HepG2 (cell line): ENCODE data around the gene IMMP1L. TPM values are rescaled to one million over a fixed set of nuclear protein-coding genes. Genes with fewer than 3 reads are reported as not detected.

Experiments used
- ATAC-seq: fragments of 200-7000 bp; cut with Tn5 transposase; 3 replicates; pipeline ENCODE4 v1.9.1; 2020; ENCODE audit warnings: mild to moderate bottlenecking, moderate library complexity
- BruUV-seq: library from RNA; stranded (reverse); fragments of 400-500 nt; replicated peaks from 2 replicates; lab custom pipeline; 2021; lab: Mats Ljungman, UMichigan
- CTCF ChIA-PET: fragments of 300-600 bp; formaldehyde crosslinking; extraction: SDS; loops from one replicate; lab custom pipeline; 2021; ENCODE audit warnings: low total read pairs, inconsistent platforms, low intra/inter-chr PET ratio; lab: Yijun Ruan, JAX
- POLR2A ChIA-PET: fragments of 350-600 bp; sonication (Branson Sonifier 250); formaldehyde crosslinking; loops from one replicate; lab custom pipeline; 2020; ENCODE audit warnings: antibody characterized with exemption, inconsistent platforms; lab: Yijun Ruan, JAX
- DNase-seq: peaks from one replicate; pipeline ENCODE4 v3.0.0-alpha.2; 2015; ENCODE audit warnings: low spot score
- FAIRE-seq: peaks from 3 replicates; lab custom pipeline; 2011; peaks lifted over from hg19 to GRCh38; lab: Jason Lieb, UNC
- H2AFZ ChIP-seq: one replicate; pipeline ENCODE4 v1.6.1; 2011; ENCODE audit warnings: low read length, inconsistent platforms
- H3K27ac ChIP-seq: fragments of 300-600 bp; 3 replicates; pipeline ENCODE4 v1.8.0; 2011; ENCODE audit warnings: mixed run types, mild to moderate bottlenecking, mixed read lengths, low read length, inconsistent platforms; ENCODE audit not compliant: insufficient read depth; ENCODE audit errors: extremely low read length
- H3K27me3 ChIP-seq, 2 experiments: fragments of 200-600 bp in 1 of 2; 2 replicates in 1 of 2; 3 replicates in 1 of 2; pipeline versions ENCODE4 v1.6.0 to v1.8.0; 2011; ENCODE audit warnings: low read length in 2 of 2, mild to moderate bottlenecking in 2 of 2, moderate library complexity in 2 of 2, inconsistent platforms in 1 of 2; ENCODE audit not compliant: insufficient read depth in 2 of 2, control insufficient read depth in 1 of 2
- H3K36me3 ChIP-seq, 2 experiments: fragments of 200-600 bp in 1 of 2; replicated peaks in 1 of 2; 2 replicates in 1 of 2; 3 replicates in 1 of 2; pipeline versions ENCODE4 v1.5.1 to v1.8.0; 2011; ENCODE audit warnings: low read length in 2 of 2, inconsistent platforms in 1 of 2; ENCODE audit not compliant: insufficient read depth in 2 of 2, control insufficient read depth in 1 of 2
- H3K4me1 ChIP-seq: 2 replicates; pipeline ENCODE4 v1.5.1; 2012; ENCODE audit warnings: low read length, inconsistent platforms; ENCODE audit not compliant: insufficient read depth
- H3K4me2 ChIP-seq: 2 replicates; pipeline ENCODE4 v1.6.0; 2011; ENCODE audit warnings: low read depth, low read length, inconsistent platforms
- H3K4me3 ChIP-seq, 3 experiments: fragments of 200-600 bp in 1 of 3; sonication (generic), shearing (Covaris generic) in 1 of 3; replicated peaks in 1 of 3; 2 replicates each; pipeline ENCODE4 v1.5.1; 2011 to 2016; ENCODE audit warnings: low read length in 3 of 3, inconsistent platforms in 2 of 3, low read depth in 2 of 3, mild to moderate bottlenecking in 2 of 3, control low read depth in 1 of 3, mixed read lengths in 1 of 3; ENCODE audit not compliant: insufficient read depth in 1 of 3
- H3K79me2 ChIP-seq: one replicate; pipeline ENCODE4 v1.6.1; 2011; ENCODE audit warnings: low read length, inconsistent platforms; ENCODE audit not compliant: insufficient read depth
- H3K9ac ChIP-seq: 2 replicates; pipeline ENCODE4 v1.6.0; 2011; ENCODE audit warnings: mild to moderate bottlenecking, low read depth, low read length, inconsistent platforms; ENCODE audit not compliant: insufficient read depth
- H3K9me3 ChIP-seq: 2 replicates; pipeline ENCODE4 v1.5.1; 2012; ENCODE audit warnings: mild to moderate bottlenecking, low read length
- H4K20me1 ChIP-seq: 2 replicates; pipeline ENCODE4 v1.6.0; 2011; ENCODE audit warnings: inconsistent platforms, mild to moderate bottlenecking, low read length, moderate library complexity; ENCODE audit not compliant: insufficient read depth
- CCAR2 ChIP-seq: fragments of 200-400 bp; formaldehyde crosslinking; optimal IDR thresholded peaks from 2 replicates; pipeline ENCODE3; 2018; ENCODE audit warnings: low read depth, mild to moderate bottlenecking, low read length, moderate library complexity
- CENPX ChIP-seq: sonication (generic); formaldehyde crosslinking; IDR thresholded peaks from 2 replicates; pipeline ENCODE4 v1.9.0; 2021; ENCODE audit warnings: mild to moderate bottlenecking, missing genetic modification reagents, moderate library complexity
- EHMT2 ChIP-seq: fragments of 200-600 bp; sonication (generic); IDR thresholded peaks from 2 replicates; pipeline ENCODE4 v1.7.0; 2017; ENCODE audit warnings: antibody characterized with exemption, low read depth, low read length, borderline replicate concordance
- MTA1 ChIP-seq: sonication (generic); formaldehyde crosslinking; IDR thresholded peaks from 2 replicates; pipeline ENCODE4 v1.4.0; 2020; ENCODE audit warnings: missing genetic modification reagents, mild to moderate bottlenecking, borderline replicate concordance
- RELA ChIP-seq: sonication (generic); formaldehyde crosslinking; IDR thresholded peaks from 2 replicates; pipeline ENCODE4 v1.4.0; 2020; ENCODE audit warnings: missing genetic modification reagents
- ZBTB7A ChIP-seq: sonication (generic); formaldehyde crosslinking; IDR thresholded peaks from 2 replicates; pipeline ENCODE4 v1.8.0; 2022; ENCODE audit warnings: mild to moderate bottlenecking, missing genetic modification reagents
- ZFP37 ChIP-seq: sonication (generic); formaldehyde crosslinking; IDR thresholded peaks from 2 replicates; pipeline ENCODE4 v1.4.0; 2020; ENCODE audit warnings: missing genetic modification reagents, borderline replicate concordance
- ZNF564 ChIP-seq: sonication (generic); formaldehyde crosslinking; IDR thresholded peaks from 2 replicates; pipeline ENCODE4 v1.8.1; 2023; ENCODE audit warnings: mild to moderate bottlenecking, missing genetic modification reagents
- ZNF605 ChIP-seq: sonication (generic); formaldehyde crosslinking; IDR thresholded peaks from 2 replicates; pipeline ENCODE4 v1.8.0; 2022; ENCODE audit warnings: mild to moderate bottlenecking, missing genetic modification reagents
- ZSCAN12 ChIP-seq: sonication (generic); formaldehyde crosslinking; IDR thresholded peaks from 2 replicates; pipeline ENCODE4 v1.9.0; 2021; ENCODE audit warnings: mild to moderate bottlenecking, missing genetic modification reagents
- whole genome bisulfite sequencing: methylation state at CpG from one replicate; pipeline ENCODE4 v1.1.6; 2017; ENCODE audit warnings: low lambda C conversion rate; 5-methylcytosine and 5-hydroxymethylcytosine counted together
- in situ Hi-C: cut with HindIII; loops from 2 replicates; pipeline ENCODE4 v1.10.0; 2017; ENCODE audit warnings: low pct_unique_long_range_greater_than_20kb; ENCODE audit not compliant: extremely low pct_ligation_motif_present
- intact Hi-C: fragments of 100-400 bp; cut with micrococcal nuclease; formaldehyde crosslinking; loops from one replicate; pipeline ENCODE4 v1.10.0; 2022; ENCODE audit not compliant: unreplicated experiment
- polyA plus RNA-seq, 8 experiments: library from polyadenylated mRNA; depleted of rRNA in 3 of 8; stranded (reverse) in 7 of 8; unstranded in 1 of 8; fragments of >200 nt; fragmentation: Illumina TruSeq in 4 of 8; extraction: Trizol in 4 of 8; gene quantifications; 2 replicates each; pipeline versions ENCODE4 v1.2.1 to v1.2.3, GENCODE V29; 2011 to 2016; ENCODE audit warnings: low read depth in 4 of 8, missing spikeins in 1 of 8, mixed read lengths in 1 of 8; ENCODE audit not compliant: insufficient read depth in 1 of 8
- total RNA-seq, 5 experiments: library from RNA; depleted of rRNA; stranded (reverse); fragments of >200 nt; fragmentation: Illumina TruSeq; extraction: Trizol; gene quantifications; 2 replicates each; pipeline ENCODE4 v1.2.3, GENCODE V29; 2016; ENCODE audit warnings: low read depth in 1 of 5
- TF ChIP-seq, protein P1 (sequence below), 2 experiments: IDR thresholded peaks; 2 replicates each; pipeline ENCODE4 v1.6.1; 2011 to 2012; ENCODE audit warnings: low read length in 2 of 2, borderline replicate concordance in 1 of 2, low read depth in 1 of 2, mild to moderate bottlenecking in 1 of 2, moderate library complexity in 1 of 2
- TF ChIP-seq, protein P2 (sequence below): sonication (generic); formaldehyde crosslinking; IDR thresholded peaks from 2 replicates; pipeline ENCODE4 v1.8.0; 2023; ENCODE audit warnings: mild to moderate bottlenecking, missing genetic modification reagents
- TF ChIP-seq, protein P3 (sequence below): IDR thresholded peaks from 2 replicates; pipeline ENCODE4 v1.6.1; 2016; ENCODE audit warnings: low read depth, control low read depth
- TF ChIP-seq, protein P4 (sequence below): sonication (generic); formaldehyde crosslinking; IDR thresholded peaks from 2 replicates; pipeline ENCODE4 v1.4.0; 2020; ENCODE audit warnings: missing genetic modification reagents, borderline replicate concordance

The IMMP1L gene
- total and polyA plus RNA-seq, 2 of the 13 experiments (the other 11 are each of a cell fraction or from before 2014, with no cell fraction given), result 42.4 to 57.9 TPM

DNA sequence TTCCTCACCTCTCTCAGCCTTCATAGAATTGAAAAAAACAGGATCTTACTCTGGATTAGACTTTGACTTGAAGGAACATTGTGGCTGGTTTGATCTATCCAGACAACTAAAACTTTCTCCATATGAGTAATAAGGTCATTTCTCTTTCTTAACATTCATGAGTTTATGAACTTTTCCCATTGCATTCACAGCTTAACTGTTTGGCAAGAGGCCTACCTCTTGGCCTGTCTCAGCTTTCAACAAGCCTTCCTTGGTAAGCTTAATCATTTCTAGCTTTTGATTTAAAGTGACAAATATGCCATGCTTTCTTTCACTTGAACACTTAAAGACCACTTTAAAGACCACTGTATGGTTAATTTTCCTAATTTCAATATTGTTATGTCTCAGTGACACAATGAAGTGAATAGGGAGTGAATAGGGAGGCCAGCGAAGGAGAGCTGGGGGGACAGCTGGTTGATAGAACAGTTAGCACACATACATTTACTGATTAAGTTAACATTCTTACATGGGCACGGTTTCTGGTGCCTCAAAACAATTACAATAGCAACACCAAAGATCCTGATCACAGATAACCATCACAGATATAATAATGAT, 17.0 kb downstream of the IMMP1L start:
- no peak overlapping the region for H3K4me2 ChIP-seq
- TF ChIP-seq, protein P1, sequence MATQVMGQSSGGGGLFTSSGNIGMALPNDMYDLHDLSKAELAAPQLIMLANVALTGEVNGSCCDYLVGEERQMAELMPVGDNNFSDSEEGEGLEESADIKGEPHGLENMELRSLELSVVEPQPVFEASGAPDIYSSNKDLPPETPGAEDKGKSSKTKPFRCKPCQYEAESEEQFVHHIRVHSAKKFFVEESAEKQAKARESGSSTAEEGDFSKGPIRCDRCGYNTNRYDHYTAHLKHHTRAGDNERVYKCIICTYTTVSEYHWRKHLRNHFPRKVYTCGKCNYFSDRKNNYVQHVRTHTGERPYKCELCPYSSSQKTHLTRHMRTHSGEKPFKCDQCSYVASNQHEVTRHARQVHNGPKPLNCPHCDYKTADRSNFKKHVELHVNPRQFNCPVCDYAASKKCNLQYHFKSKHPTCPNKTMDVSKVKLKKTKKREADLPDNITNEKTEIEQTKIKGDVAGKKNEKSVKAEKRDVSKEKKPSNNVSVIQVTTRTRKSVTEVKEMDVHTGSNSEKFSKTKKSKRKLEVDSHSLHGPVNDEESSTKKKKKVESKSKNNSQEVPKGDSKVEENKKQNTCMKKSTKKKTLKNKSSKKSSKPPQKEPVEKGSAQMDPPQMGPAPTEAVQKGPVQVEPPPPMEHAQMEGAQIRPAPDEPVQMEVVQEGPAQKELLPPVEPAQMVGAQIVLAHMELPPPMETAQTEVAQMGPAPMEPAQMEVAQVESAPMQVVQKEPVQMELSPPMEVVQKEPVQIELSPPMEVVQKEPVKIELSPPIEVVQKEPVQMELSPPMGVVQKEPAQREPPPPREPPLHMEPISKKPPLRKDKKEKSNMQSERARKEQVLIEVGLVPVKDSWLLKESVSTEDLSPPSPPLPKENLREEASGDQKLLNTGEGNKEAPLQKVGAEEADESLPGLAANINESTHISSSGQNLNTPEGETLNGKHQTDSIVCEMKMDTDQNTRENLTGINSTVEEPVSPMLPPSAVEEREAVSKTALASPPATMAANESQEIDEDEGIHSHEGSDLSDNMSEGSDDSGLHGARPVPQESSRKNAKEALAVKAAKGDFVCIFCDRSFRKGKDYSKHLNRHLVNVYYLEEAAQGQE (IDR thresholded peaks at IDR 0.05; ENCODE audit: borderline replicate concordance in 1 of 2, low read depth in 1 of 2, low read length in 2 of 2), result no peak
- TF ChIP-seq RELA (no peak), CCAR2 (no peak), ZSCAN12 (CRISPR knock-in tag) (no peak), ZBTB7A (CRISPR knock-in tag) (no peak), EHMT2 (no peak), ZNF605 (no peak), ZFP37 (no peak), CENPX (no peak), ZNF564 (CRISPR knock-in tag) (no peak), MTA1 (CRISPR knock-in tag) (no peak)
- TF ChIP-seq, protein P2, sequence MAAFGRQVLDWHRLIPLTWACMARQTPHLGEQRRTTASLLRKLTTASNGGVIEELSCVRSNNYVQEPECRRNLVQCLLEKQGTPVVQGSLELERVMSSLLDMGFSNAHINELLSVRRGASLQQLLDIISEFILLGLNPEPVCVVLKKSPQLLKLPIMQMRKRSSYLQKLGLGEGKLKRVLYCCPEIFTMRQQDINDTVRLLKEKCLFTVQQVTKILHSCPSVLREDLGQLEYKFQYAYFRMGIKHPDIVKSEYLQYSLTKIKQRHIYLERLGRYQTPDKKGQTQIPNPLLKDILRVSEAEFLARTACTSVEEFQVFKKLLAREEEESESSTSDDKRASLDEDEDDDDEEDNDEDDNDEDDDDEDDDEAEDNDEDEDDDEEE (CRISPR knock-in tag), result no peak
- TF ChIP-seq, protein P3, sequence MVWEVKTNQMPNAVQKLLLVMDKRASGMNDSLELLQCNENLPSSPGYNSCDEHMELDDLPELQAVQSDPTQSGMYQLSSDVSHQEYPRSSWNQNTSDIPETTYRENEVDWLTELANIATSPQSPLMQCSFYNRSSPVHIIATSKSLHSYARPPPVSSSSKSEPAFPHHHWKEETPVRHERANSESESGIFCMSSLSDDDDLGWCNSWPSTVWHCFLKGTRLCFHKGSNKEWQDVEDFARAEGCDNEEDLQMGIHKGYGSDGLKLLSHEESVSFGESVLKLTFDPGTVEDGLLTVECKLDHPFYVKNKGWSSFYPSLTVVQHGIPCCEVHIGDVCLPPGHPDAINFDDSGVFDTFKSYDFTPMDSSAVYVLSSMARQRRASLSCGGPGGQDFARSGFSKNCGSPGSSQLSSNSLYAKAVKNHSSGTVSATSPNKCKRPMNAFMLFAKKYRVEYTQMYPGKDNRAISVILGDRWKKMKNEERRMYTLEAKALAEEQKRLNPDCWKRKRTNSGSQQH (CRISPR knock-in tag), result no peak
- TF ChIP-seq, protein P4, sequence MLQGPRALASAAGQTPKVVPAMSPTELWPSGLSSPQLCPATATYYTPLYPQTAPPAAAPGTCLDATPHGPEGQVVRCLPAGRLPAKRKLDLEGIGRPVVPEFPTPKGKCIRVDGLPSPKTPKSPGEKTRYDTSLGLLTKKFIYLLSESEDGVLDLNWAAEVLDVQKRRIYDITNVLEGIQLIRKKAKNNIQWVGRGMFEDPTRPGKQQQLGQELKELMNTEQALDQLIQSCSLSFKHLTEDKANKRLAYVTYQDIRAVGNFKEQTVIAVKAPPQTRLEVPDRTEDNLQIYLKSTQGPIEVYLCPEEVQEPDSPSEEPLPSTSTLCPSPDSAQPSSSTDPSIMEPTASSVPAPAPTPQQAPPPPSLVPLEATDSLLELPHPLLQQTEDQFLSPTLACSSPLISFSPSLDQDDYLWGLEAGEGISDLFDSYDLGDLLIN (CRISPR knock-in tag), result no peak
- CTCF ChIA-PET, result no interaction called here
- no peak overlapping the region for H3K27ac ChIP-seq
- H3K4me1 ChIP-seq, result no peaks in the 10 kb centered on the region
- no TSS peak for BruUV-seq
- peaks cover 0 to 8% of the 10 kb centered on the region in 2 experiments; a peak in 3 of 5 replicates for H3K36me3 ChIP-seq
- H3K79me2 ChIP-seq, result peaks cover 34% of the 10 kb centered on the region
- intact Hi-C loops, result no loop called here
- H3K4me3 ChIP-seq, result no peak overlapping the region
- no peak for ATAC-seq
- no peak overlapping the region for H2AFZ ChIP-seq
- no peak overlapping the region for H3K9ac ChIP-seq
- no peaks in the 10 kb centered on the region; the same call in none of the 2 replicates for H4K20me1 ChIP-seq
- in situ Hi-C loops, result no loop called here
- DNase-seq, result no peak
- no peak for FAIRE-seq
- POLR2A ChIA-PET, result no interaction called here
- H3K27me3 ChIP-seq, result no peaks in the 10 kb centered on the region
- no peaks in the 10 kb centered on the region for H3K9me3 ChIP-seq
- WGBS, result 95% methylated on average over 2 of the region's 2 CpGs
